ENCODE measurements around the gene TRMT112. TPM values are rescaled to one million over a fixed set of nuclear protein-coding genes. Genes with fewer than 3 reads are reported as not detected.

Gene TRMT112
- total RNA-seq, 6 experiments from 2014 or later = 58.0 to 122 (median 85.3) TPM

GRCh38 chr11:64323373-64323772 lies 6.0 kb upstream of the TRMT112 start:
- intact Hi-C loops (cut with DNase I) = no loop called here
- Histone ChIP-seq H3K9me3 (no peaks in the 10 kb centered on the region), H3K4me3 (no peak overlapping the region), H3K4me1 (peaks cover 0 to 6% (median 2%) of the 10 kb centered on the region in 4 donors), H3K27me3 (no peaks in the 10 kb centered on the region), H3K36me3 (no peaks in the 10 kb centered on the region), H3K27ac (no peak overlapping the region)
- no CpG with 5 or more reads among the region's 5 CpGs for WGBS (ENCODE audit: insufficient coverage, low coverage, low lambda C conversion rate, missing lambda C conversion rate)
- TF ChIP-seq CTCF (IDR thresholded peaks at IDR 0.05) (no peak), POLR2A (IDR thresholded peaks at IDR 0.05) (no peak)
- DNase-seq (no peak), ATAC-seq (no peak)

- Histone ChIP-seq H3K27me3 (no peaks in the 10 kb centered on the region), H3K9me3 (no peaks in the 10 kb centered on the region), H3K27ac (no peak overlapping the region), H3K4me1 (peaks cover 0 to 6% (median 2%) of the 10 kb centered on the region in 4 donors), H3K4me3 (no peak overlapping the region), H3K36me3 (no peaks in the 10 kb centered on the region)
- TF ChIP-seq CTCF (IDR thresholded peaks at IDR 0.05) (no peak), POLR2A (IDR thresholded peaks at IDR 0.05) (no peak)
- ATAC-seq (no peak), DNase-seq (no peak)
- WGBS (ENCODE audit: insufficient coverage, low coverage, low lambda C conversion rate, missing lambda C conversion rate) = 100% methylated on average over 2 of the region's 7 CpGs
- intact Hi-C loops (cut with DNase I) = no loop called here
Measured at GRCh38 chr11:64322925-64323260, 5.5 kb upstream of the TRMT112 start.

- Histone ChIP-seq H3K36me3 (no peaks in the 10 kb centered on the region), H3K27ac (no peak overlapping the region), H3K4me1 (peaks cover 0 to 8% (median 4%) of the 10 kb centered on the region in 4 donors), H3K4me3 (no peak overlapping the region), H3K9me3 (no peaks in the 10 kb centered on the region), H3K27me3 (no peaks in the 10 kb centered on the region)
- 89% methylated on average over 4 of the region's 5 CpGs for WGBS (ENCODE audit: insufficient coverage, low coverage, low lambda C conversion rate, missing lambda C conversion rate)
- DNase-seq (no peak), ATAC-seq (no peak)
- TF ChIP-seq POLR2A (IDR thresholded peaks at IDR 0.05) (no peak), CTCF (IDR thresholded peaks at IDR 0.05) (no peak)
- intact Hi-C loops (cut with DNase I) = no loop called here
Measured at GRCh38 chr11:64321533-64321932, 4.2 kb upstream of the TRMT112 start.

GRCh38 chr11:64321026-64321425 lies 3.7 kb upstream of the TRMT112 start:
- WGBS (ENCODE audit: insufficient coverage, low coverage, low lambda C conversion rate, missing lambda C conversion rate) = 91% methylated on average over 5 of the region's 5 CpGs
- DNase-seq = no peak
- no peak overlapping the region for H3K27ac ChIP-seq
- no peak for ATAC-seq
- no peak overlapping the region for H3K4me3 ChIP-seq
- H3K27me3 ChIP-seq = no peaks in the 10 kb centered on the region
- no peaks in the 10 kb centered on the region for H3K36me3 ChIP-seq
- peaks cover 0 to 13% (median 7%) of the 10 kb centered on the region in 4 donors for H3K4me1 ChIP-seq
- H3K9me3 ChIP-seq = no peaks in the 10 kb centered on the region
- intact Hi-C loops (cut with DNase I) = no loop called here
- TF ChIP-seq POLR2A (IDR thresholded peaks at IDR 0.05) (no peak), CTCF (IDR thresholded peaks at IDR 0.05) (no peak)

- H3K27ac ChIP-seq = no peak overlapping the region
- H3K9me3 ChIP-seq = no peaks in the 10 kb centered on the region
- peaks cover 0 to 1% (median under 1%) of the 10 kb centered on the region in 4 donors for H3K36me3 ChIP-seq
- TF ChIP-seq CTCF (IDR thresholded peaks at IDR 0.05) (no peak), POLR2A (IDR thresholded peaks at IDR 0.05) (no peak)
- no peaks in the 10 kb centered on the region for H3K27me3 ChIP-seq
- intact Hi-C loops (cut with DNase I) = no loop called here
- no peak for ATAC-seq
- H3K4me3 ChIP-seq = no peak overlapping the region
- peaks cover 0 to 15% (median 7%) of the 10 kb centered on the region in 4 donors for H3K4me1 ChIP-seq
- no peak for DNase-seq
- WGBS (ENCODE audit: insufficient coverage, low coverage, low lambda C conversion rate, missing lambda C conversion rate) = 93% methylated on average over 6 of the region's 7 CpGs
Measured at GRCh38 chr11:64320556-64320955, 3.2 kb upstream of the TRMT112 start.

Measured in right lobe of liver (tissue), 6 donors.